GM23338 (cell line): ENCODE results near the gene PTAR1. TPM values are rescaled to one million over a fixed set of nuclear protein-coding genes. Genes with fewer than 3 reads are reported as not detected.
A peak's percentile ranks its signal among the peaks of the same experiment; 100 is the strongest.

ENCODE experiments used
- ATAC-seq: fragments of 200-7000 bp; cut with Tn5 transposase; 3 replicates; pipeline ENCODE4 v1.9.1; 2020
- DNase-seq: peaks from one replicate; pipeline ENCODE4 v3.0.0-alpha.2; 2015; ENCODE audit warnings: low spot score
- H2AFZ ChIP-seq: fragments of 200-600 bp; sonication (generic); 2 replicates; pipeline ENCODE4 v1.8.0; 2016; ENCODE audit warnings: antibody characterized with exemption, mild to moderate bottlenecking, moderate library complexity
- H3F3A ChIP-seq: fragments of 200-600 bp; sonication (generic); replicated peaks from 2 replicates; pipeline ENCODE4 v1.8.0; 2017; ENCODE audit warnings: antibody characterized with exemption, mixed run types, low read depth
- H3K27ac ChIP-seq: fragments of 200-600 bp; sonication (generic); 2 replicates; pipeline ENCODE4 v1.6.1; 2016; ENCODE audit warnings: low read depth
- H3K27me3 ChIP-seq: fragments of 200-600 bp; sonication (generic); 2 replicates; pipeline ENCODE4 v1.8.0; 2016; ENCODE audit warnings: mild to moderate bottlenecking, mixed run types, moderate library complexity; ENCODE audit not compliant: insufficient read depth
- H3K36me3 ChIP-seq: fragments of 200-600 bp; sonication (generic); 2 replicates; pipeline ENCODE4 v1.8.0; 2016; ENCODE audit warnings: mild to moderate bottlenecking; ENCODE audit not compliant: insufficient read depth
- H3K4me1 ChIP-seq: fragments of 200-600 bp; sonication (generic); 2 replicates; pipeline ENCODE4 v1.8.0; 2016; ENCODE audit warnings: mild to moderate bottlenecking, moderate library complexity; ENCODE audit not compliant: insufficient read depth
- H3K4me2 ChIP-seq: fragments of 200-600 bp; sonication (generic); 2 replicates; pipeline ENCODE4 v1.7.1; 2017; ENCODE audit warnings: mixed run types
- H3K4me3 ChIP-seq: fragments of 200-600 bp; sonication (generic); 2 replicates; pipeline ENCODE4 v1.6.1; 2016; ENCODE audit warnings: mixed run types
- H3K79me2 ChIP-seq: fragments of 200-600 bp; sonication (generic); replicated peaks from 2 replicates; pipeline ENCODE4 v1.8.0; 2017; ENCODE audit warnings: mild to moderate bottlenecking; ENCODE audit not compliant: insufficient read depth
- H3K9me2 ChIP-seq: fragments of 200-600 bp; sonication (generic); 2 replicates; pipeline ENCODE4 v1.8.0; 2017; ENCODE audit not compliant: insufficient read depth
- H4K20me1 ChIP-seq: fragments of 200-600 bp; sonication (generic); replicated peaks from 2 replicates; pipeline ENCODE4 v1.8.0; 2017; ENCODE audit warnings: mild to moderate bottlenecking; ENCODE audit not compliant: insufficient read depth
- H3K27ac Mint-ChIP-seq: 2 replicates; pipeline ENCODE4 v1.8.0; 2020; ENCODE audit warnings: inconsistent platforms, mild to moderate bottlenecking, moderate library complexity, mixed read lengths
- H3K27me3 Mint-ChIP-seq: 3 replicates; pipeline ENCODE4 v1.8.0; 2022; ENCODE audit warnings: low read depth, mild to moderate bottlenecking, moderate library complexity, mixed read lengths, inconsistent platforms; ENCODE audit not compliant: insufficient read depth, poor library complexity
- H3K36me3 Mint-ChIP-seq: 3 replicates; pipeline ENCODE4 v1.8.0; 2021; ENCODE audit warnings: low read depth, mild to moderate bottlenecking, inconsistent platforms, moderate library complexity, mixed read lengths
- H3K4me1 Mint-ChIP-seq: 3 replicates; pipeline ENCODE4 v1.8.0; 2020; ENCODE audit warnings: mild to moderate bottlenecking, inconsistent platforms, mixed read lengths
- H3K4me3 Mint-ChIP-seq: 3 replicates; pipeline ENCODE4 v1.8.0; 2021; ENCODE audit warnings: moderate library complexity, mild to moderate bottlenecking, inconsistent platforms, mixed read lengths
- H3K9me3 Mint-ChIP-seq: 3 replicates; pipeline ENCODE4 v1.8.0; 2020; ENCODE audit warnings: moderate library complexity, mild to moderate bottlenecking, inconsistent platforms, mixed read lengths
- CREB1 ChIP-seq: fragments of 250-450 bp; sonication (Bioruptor Pico); IDR thresholded peaks from 2 replicates; pipeline ENCODE4 v1.5.0; 2020; ENCODE audit warnings: low read depth, mild to moderate bottlenecking, moderate library complexity
- EZH2 ChIP-seq: fragments of 200-600 bp; sonication (generic); IDR thresholded peaks from one replicate; pipeline ENCODE4 v1.8.0; 2017; ENCODE audit warnings: antibody characterized with exemption, mild to moderate bottlenecking, low read depth; ENCODE audit not compliant: unreplicated experiment
- EZH2phosphoT487 ChIP-seq: fragments of 200-600 bp; sonication (generic); IDR thresholded peaks from one replicate; pipeline ENCODE4 v1.8.1; 2018; ENCODE audit warnings: antibody characterized with exemption; ENCODE audit not compliant: unreplicated experiment
- JUNB ChIP-seq: IDR thresholded peaks from one replicate; pipeline ENCODE4 v1.6.1; 2016; ENCODE audit warnings: antibody characterized with exemption; ENCODE audit not compliant: unreplicated experiment
- NANOG ChIP-seq: IDR thresholded peaks from 2 replicates; pipeline ENCODE4 v1.6.1; 2016; ENCODE audit warnings: antibody characterized with exemption, borderline replicate concordance
- POLR2AphosphoS5 ChIP-seq: IDR thresholded peaks from 2 replicates; pipeline ENCODE4 v1.6.1; 2016; ENCODE audit warnings: antibody characterized with exemption, low read depth
- STAT1 ChIP-seq: IDR thresholded peaks from one replicate; pipeline ENCODE4 v1.6.1; 2016; ENCODE audit warnings: antibody characterized with exemption; ENCODE audit not compliant: unreplicated experiment
- ZNF114 ChIP-seq: fragments of 250-450 bp; sonication (Bioruptor Pico); IDR thresholded peaks from 2 replicates; pipeline ENCODE4 v1.5.0; 2020; ENCODE audit warnings: mild to moderate bottlenecking, moderate library complexity
- ZNF331 ChIP-seq: fragments of 250-450 bp; sonication (Bioruptor Pico); IDR thresholded peaks from 2 replicates; pipeline ENCODE4 v1.5.0; 2020; ENCODE audit warnings: low read depth, mild to moderate bottlenecking, moderate library complexity
- polyA plus RNA-seq: library from polyadenylated mRNA; unstranded; fragments of >200 nt; fragmentation: Nextera tagmentation; extraction: Ambion mirVana; gene quantifications from 2 replicates; pipeline ENCODE4 v1.2.1, GENCODE V29; 2016
- total RNA-seq: library from RNA; depleted of rRNA; stranded (reverse); fragments of >200 nt; shearing (Covaris generic); gene quantifications from 2 replicates; pipeline ENCODE4 v1.2.3, GENCODE V29; 2014
- TF ChIP-seq, protein P1 (sequence below), 2 experiments: fragments of 200-600 bp in 1 of 2; sonication (generic) in 1 of 2; conservative IDR thresholded peaks; 2 replicates each; pipeline versions ENCODE4 v1.5.1 to v1.6.1; 2016 to 2017; ENCODE audit warnings: antibody characterized with exemption in 2 of 2, low read depth in 2 of 2, mild to moderate bottlenecking in 2 of 2, moderate library complexity in 1 of 2
- TF ChIP-seq, protein P2 (sequence below): fragments of 250-450 bp; sonication (Bioruptor Pico); IDR thresholded peaks from 2 replicates; pipeline ENCODE4 v1.5.0; 2020; ENCODE audit warnings: mild to moderate bottlenecking, moderate library complexity
- TF ChIP-seq, protein P3 (sequence below): IDR thresholded peaks from one replicate; pipeline ENCODE4 v1.6.1; 2018; ENCODE audit warnings: antibody characterized with exemption; ENCODE audit not compliant: unreplicated experiment
- TF ChIP-seq, protein P4 (sequence below): IDR thresholded peaks from 2 replicates; pipeline ENCODE4 v1.6.1; 2016; ENCODE audit warnings: antibody characterized with exemption

PTAR1 gene
- total and polyA plus RNA-seq, 2 experiments from 2014 or later, result 35.2 to 219 TPM

DNA sequence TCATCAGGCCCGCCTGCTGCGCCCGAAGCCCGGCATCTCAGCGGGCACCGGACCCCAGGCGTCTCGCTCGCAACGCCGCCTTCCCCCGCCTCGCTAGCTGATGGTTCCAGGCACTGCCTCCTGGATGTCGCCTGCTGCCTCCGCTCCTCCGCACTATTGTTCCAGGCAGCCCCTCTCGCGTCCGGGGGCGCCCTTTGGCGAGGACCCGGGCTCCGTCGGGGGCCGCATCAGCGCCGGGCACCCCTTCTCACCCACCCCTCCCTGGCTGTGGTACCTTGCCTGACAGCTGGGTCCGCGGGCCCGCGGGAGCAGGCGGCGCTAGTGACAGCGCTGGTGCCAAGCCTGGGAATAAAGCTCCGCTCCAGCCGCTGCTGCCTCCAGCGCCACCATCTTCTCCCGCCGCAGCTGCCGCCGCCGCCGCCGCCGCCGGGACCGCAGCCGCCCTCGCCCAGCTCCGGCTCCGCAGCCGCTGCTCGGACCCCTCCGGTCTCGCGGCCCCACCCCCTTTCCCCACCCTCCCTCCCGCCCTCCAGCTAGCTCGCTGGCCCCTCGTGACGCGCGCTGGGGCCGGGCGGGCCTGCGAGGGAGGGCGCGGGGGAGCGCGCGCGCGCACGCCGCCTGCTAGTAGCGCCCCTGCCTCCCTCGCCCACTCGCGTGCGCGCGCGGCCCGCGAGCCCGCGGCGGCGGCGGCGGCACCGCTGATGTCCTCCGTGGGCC lies 87.8 kb downstream of the PTAR1 start, which contains the start of gene APBA1:
APBA1 (minus strand) TSS at position 493 of the 717 bp plus-strand sequence.
- Histone ChIP-seq H2AFZ (peak within 1 kb of the TSS; percentile 97), H3K79me2 (no peaks in the 10 kb centered on the region), H3K9me2 (no peaks in the 10 kb centered on the region), H3K4me1 (peaks cover 6% of the 10 kb centered on the region), H3K27me3 (peaks cover 35% of the 10 kb centered on the region), H3K27ac (0 out of 2 replicates have a peak within 1 kb of the TSS, but pooled peaks have one; percentile 30), H4K20me1 (no peaks in the 10 kb centered on the region), H3F3A (peaks cover 8% of the 10 kb centered on the region; the same call in 1 of the 2 replicates), H3K4me2 (peak within 1 kb of the TSS; percentile 95), H3K4me3 (peak within 1 kb of the TSS; percentile 81), H3K36me3 (no peaks in the 10 kb centered on the region)
- Mint-ChIP-seq H3K36me3 (no peaks in the 10 kb centered on the region; the same call in 2 of the 3 replicates), H3K27ac (no peak within 1 kb of the TSS), H3K27me3 (peaks cover 25% of the 10 kb centered on the region), H3K4me1 (peaks cover 12% of the 10 kb centered on the region; the same call in 2 of the 3 replicates), H3K4me3 (peak within 1 kb of the TSS; percentile 68), H3K9me3 (no peaks in the 10 kb centered on the region)
- TF ChIP-seq, protein P1, sequence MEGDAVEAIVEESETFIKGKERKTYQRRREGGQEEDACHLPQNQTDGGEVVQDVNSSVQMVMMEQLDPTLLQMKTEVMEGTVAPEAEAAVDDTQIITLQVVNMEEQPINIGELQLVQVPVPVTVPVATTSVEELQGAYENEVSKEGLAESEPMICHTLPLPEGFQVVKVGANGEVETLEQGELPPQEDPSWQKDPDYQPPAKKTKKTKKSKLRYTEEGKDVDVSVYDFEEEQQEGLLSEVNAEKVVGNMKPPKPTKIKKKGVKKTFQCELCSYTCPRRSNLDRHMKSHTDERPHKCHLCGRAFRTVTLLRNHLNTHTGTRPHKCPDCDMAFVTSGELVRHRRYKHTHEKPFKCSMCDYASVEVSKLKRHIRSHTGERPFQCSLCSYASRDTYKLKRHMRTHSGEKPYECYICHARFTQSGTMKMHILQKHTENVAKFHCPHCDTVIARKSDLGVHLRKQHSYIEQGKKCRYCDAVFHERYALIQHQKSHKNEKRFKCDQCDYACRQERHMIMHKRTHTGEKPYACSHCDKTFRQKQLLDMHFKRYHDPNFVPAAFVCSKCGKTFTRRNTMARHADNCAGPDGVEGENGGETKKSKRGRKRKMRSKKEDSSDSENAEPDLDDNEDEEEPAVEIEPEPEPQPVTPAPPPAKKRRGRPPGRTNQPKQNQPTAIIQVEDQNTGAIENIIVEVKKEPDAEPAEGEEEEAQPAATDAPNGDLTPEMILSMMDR (conservative IDR thresholded peaks at IDR 0.05; ENCODE audit: low read depth in 2 of 2), result no peak
- TF ChIP-seq JUNB (no peak), EZH2 (no peak), CREB1 (CRISPR knock-in tag) (no peak), ZNF331 (CRISPR knock-in tag) (no peak), ZNF114 (CRISPR knock-in tag) (no peak), EZH2phosphoT487 (no peak), POLR2AphosphoS5 (no peak), NANOG (no peak), STAT1 (no peak)
- TF ChIP-seq, protein P2, sequence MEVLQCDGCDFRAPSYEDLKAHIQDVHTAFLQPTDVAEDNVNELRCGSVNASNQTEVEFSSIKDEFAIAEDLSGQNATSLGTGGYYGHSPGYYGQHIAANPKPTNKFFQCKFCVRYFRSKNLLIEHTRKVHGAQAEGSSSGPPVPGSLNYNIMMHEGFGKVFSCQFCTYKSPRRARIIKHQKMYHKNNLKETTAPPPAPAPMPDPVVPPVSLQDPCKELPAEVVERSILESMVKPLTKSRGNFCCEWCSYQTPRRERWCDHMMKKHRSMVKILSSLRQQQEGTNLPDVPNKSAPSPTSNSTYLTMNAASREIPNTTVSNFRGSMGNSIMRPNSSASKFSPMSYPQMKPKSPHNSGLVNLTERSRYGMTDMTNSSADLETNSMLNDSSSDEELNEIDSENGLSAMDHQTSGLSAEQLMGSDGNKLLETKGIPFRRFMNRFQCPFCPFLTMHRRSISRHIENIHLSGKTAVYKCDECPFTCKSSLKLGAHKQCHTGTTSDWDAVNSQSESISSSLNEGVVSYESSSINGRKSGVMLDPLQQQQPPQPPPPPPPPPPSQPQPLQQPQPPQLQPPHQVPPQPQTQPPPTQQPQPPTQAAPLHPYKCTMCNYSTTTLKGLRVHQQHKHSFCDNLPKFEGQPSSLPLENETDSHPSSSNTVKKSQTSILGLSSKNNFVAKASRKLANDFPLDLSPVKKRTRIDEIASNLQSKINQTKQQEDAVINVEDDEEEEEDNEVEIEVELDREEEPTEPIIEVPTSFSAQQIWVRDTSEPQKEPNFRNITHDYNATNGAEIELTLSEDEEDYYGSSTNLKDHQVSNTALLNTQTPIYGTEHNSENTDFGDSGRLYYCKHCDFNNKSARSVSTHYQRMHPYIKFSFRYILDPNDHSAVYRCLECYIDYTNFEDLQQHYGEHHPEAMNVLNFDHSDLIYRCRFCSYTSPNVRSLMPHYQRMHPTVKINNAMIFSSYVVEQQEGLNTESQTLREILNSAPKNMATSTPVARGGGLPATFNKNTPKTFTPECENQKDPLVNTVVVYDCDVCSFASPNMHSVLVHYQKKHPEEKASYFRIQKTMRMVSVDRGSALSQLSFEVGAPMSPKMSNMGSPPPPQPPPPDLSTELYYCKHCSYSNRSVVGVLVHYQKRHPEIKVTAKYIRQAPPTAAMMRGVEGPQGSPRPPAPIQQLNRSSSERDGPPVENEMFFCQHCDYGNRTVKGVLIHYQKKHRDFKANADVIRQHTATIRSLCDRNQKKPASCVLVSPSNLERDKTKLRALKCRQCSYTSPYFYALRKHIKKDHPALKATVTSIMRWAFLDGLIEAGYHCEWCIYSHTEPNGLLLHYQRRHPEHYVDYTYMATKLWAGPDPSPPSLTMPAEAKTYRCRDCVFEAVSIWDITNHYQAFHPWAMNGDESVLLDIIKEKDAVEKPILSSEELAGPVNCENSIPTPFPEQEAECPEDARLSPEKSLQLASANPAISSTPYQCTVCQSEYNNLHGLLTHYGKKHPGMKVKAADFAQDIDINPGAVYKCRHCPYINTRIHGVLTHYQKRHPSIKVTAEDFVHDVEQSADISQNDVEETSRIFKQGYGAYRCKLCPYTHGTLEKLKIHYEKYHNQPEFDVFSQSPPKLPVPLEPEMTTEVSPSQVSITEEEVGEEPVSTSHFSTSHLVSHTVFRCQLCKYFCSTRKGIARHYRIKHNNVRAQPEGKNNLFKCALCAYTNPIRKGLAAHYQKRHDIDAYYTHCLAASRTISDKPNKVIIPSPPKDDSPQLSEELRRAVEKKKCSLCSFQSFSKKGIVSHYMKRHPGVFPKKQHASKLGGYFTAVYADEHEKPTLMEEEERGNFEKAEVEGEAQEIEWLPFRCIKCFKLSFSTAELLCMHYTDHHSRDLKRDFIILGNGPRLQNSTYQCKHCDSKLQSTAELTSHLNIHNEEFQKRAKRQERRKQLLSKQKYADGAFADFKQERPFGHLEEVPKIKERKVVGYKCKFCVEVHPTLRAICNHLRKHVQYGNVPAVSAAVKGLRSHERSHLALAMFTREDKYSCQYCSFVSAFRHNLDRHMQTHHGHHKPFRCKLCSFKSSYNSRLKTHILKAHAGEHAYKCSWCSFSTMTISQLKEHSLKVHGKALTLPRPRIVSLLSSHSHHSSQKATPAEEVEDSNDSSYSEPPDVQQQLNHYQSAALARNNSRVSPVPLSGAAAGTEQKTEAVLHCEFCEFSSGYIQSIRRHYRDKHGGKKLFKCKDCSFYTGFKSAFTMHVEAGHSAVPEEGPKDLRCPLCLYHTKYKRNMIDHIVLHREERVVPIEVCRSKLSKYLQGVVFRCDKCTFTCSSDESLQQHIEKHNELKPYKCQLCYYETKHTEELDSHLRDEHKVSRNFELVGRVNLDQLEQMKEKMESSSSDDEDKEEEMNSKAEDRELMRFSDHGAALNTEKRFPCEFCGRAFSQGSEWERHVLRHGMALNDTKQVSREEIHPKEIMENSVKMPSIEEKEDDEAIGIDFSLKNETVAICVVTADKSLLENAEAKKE (CRISPR knock-in tag), result no peak
- TF ChIP-seq, protein P3, sequence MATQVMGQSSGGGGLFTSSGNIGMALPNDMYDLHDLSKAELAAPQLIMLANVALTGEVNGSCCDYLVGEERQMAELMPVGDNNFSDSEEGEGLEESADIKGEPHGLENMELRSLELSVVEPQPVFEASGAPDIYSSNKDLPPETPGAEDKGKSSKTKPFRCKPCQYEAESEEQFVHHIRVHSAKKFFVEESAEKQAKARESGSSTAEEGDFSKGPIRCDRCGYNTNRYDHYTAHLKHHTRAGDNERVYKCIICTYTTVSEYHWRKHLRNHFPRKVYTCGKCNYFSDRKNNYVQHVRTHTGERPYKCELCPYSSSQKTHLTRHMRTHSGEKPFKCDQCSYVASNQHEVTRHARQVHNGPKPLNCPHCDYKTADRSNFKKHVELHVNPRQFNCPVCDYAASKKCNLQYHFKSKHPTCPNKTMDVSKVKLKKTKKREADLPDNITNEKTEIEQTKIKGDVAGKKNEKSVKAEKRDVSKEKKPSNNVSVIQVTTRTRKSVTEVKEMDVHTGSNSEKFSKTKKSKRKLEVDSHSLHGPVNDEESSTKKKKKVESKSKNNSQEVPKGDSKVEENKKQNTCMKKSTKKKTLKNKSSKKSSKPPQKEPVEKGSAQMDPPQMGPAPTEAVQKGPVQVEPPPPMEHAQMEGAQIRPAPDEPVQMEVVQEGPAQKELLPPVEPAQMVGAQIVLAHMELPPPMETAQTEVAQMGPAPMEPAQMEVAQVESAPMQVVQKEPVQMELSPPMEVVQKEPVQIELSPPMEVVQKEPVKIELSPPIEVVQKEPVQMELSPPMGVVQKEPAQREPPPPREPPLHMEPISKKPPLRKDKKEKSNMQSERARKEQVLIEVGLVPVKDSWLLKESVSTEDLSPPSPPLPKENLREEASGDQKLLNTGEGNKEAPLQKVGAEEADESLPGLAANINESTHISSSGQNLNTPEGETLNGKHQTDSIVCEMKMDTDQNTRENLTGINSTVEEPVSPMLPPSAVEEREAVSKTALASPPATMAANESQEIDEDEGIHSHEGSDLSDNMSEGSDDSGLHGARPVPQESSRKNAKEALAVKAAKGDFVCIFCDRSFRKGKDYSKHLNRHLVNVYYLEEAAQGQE, result no peak
- TF ChIP-seq, protein P4, sequence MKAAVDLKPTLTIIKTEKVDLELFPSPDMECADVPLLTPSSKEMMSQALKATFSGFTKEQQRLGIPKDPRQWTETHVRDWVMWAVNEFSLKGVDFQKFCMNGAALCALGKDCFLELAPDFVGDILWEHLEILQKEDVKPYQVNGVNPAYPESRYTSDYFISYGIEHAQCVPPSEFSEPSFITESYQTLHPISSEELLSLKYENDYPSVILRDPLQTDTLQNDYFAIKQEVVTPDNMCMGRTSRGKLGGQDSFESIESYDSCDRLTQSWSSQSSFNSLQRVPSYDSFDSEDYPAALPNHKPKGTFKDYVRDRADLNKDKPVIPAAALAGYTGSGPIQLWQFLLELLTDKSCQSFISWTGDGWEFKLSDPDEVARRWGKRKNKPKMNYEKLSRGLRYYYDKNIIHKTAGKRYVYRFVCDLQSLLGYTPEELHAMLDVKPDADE, result no peak
- peak; percentile 38 for ATAC-seq
- DNase-seq, result peak; percentile 64
